ENCODE results near the gene ESAM. TPM values are rescaled to one million over a fixed set of nuclear protein-coding genes. Genes with fewer than 3 reads are reported as not detected.

Gene ESAM
- total RNA-seq, 1 experiment from 2014 or later: 0.99 TPM

DNA sequence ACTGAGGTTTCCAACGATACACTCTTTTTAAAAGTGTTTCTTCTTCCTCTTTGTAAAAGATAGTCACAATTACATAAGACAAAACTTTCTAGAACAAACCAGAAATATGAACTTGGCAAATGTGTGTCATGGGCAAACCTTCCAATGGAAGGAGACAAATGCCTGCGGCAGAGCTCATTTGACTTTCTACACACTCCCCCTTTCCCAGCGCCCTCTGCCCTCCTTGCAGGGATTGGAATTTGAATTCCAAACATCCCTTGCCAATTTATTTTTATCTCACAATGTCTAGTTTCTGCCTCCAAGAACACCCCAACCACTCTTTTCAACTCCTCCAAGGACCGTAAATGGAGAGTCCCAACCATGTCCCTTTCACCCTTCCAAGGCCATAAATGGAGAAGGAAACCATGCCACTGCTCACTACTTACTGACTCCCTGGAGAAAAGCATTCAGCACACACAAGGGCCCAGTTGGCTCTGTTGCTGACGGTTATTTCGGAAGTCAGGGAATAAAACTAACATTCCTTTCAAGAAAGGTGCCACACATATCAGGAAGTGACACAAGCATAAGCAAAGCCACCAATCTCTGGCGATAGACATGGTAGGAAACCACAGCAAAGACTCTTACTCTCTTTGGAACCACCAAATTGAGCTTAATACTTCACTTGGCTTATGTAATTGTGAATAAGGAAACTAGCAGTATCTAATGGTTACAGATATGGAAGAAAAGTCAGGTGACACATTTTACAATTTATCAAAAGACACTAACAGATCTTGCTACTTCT lies 15.0 kb upstream of the ESAM start:
- no peak for DNase-seq (ENCODE audit: low read depth)

DNA sequence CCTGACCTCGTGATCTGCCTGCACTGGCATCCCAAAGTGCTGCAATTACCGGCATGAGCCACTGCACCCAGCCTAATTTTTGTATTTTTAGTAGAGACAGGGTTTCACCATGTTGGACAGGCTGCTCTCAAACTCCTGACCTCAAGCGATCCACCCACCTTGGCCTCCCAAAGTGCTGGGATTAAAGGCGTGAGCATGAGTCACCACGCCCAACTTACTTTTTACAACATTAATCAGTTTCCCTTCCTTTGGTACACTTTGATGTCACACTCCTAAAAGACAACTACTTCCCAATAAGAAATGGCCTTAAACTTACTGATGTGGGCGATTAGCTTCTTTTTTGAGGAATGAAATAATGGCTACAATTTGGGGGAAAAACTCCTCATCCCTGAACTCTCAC lies 8.9 kb upstream of the ESAM start:
- DNase-seq (ENCODE audit: low read depth): peak; percentile 89

DNA sequence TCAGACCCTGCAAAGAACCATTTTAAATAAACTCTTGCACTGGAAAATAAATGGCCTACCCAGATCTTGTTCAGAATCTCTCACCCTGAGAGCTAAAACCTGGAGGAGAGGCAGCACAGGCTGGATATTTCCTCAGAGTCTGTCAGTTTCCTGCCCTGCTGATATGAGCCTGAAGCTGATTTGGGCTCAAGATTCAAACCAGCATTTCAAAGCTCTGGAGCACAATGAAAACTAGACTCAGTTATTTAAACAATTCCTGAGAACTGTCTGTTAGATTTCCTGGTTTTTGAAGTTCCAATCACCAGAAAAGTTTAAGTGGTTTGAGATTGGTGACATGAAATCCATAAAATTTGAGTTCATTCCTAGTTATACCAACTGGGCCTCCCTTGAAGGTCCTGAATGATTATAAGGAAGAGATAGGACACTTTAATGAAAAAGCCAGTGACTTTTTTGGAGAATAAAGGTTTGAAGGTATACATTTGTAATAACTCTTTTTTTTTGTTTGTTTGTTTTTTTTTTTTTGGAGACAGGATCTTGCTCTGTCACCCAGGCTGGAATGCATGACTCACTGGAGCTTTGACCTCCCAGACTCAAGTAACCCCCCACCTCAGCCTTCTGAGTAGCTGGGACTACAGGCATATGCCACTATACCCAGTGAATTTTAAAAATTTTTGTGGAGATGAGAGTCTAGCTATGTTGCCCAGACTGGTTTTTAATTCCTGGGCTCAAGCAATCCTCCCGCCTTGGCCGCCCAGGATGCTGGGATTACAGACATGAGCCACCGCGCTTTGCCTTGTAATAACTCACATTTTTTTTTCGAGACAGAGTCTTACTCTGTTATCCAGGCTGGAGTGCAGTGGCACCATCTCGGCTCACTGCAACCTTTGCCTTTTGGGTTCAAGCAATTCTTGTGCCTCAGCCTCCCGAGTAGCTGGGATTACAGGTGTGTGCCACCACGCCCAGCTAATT lies 8.0 kb upstream of the ESAM start:
- peak; percentile 95 for DNase-seq (ENCODE audit: low read depth)

DNA sequence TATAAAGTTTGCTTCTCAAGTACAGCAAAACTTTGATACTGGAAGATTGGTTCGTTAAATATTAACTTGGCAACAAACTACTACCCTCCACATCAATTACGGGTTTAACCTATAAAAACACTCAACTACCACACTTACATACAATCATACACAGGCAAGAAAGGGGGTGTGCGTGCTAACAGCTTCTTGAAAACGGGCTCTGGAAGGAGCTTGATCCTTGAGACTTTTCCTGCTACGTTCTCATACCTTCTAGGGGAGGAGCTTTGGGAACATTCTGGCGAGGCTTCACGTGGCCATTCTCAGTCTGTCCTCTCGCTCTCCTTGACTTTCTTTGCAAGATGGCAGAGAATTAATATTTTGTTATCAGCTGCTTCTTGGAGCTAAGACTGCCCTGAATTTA lies 6.8 kb upstream of the ESAM start:
- DNase-seq (ENCODE audit: low read depth): no peak

DNA sequence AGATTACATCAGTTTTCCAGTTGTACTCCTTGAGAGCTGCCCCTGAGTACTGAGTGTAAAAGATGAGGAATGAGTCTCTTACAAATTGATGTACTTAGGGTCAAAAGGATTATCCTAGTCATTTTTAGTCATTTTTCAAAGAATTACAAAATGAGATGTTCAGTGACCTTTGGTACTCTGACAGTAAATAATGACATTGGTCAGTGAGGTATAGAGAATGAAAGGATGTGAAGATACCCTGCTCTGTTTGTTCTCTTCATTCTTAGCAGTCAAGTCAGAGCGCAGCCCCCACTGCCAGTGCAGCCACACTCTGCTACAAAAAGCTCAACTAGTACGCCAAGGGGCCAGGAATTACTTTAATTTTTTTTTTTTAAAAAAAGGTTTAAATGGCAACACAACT lies 4.1 kb upstream of the ESAM start:
- DNase-seq (ENCODE audit: low read depth): no peak

DNA sequence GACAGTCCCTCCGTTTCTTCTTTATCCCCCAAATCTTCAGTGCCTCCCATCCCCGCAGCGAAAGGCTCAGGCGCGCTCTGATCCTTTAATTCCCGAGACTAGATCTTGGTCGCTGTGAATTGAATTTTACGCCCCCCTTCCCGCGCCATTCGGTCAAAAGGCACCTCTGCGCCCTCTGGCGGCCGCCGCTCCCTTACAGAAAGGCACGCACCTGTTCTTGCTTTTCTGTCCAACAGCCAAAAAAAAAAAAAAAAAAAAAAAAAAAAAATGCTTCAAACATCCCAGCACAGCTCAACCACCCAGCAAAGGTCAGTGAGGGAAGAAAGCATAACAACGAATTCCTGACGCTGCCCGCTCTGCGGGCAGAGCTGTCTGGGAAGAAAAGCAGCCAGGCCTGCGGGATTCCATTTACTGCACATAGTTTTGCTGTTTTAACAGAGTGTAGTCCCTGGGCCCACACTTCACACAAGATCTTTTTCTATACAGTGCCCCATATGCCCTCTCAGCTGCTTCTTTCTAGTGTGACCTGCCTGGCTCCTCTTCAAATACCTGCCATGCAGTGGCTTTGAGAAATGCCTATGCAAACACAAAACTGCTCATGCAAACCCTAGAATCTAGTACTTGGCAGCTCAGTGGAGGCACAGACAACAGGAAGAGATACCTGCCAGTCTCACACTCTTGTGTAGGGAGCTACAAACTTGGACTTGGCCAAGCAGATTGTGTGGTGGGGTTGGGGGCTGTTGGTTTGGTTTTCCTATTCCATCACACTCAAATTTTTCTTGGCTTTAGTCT lies 1.3 kb upstream of the ESAM start:
- peak; percentile 90 for DNase-seq (ENCODE audit: low read depth)

DNA sequence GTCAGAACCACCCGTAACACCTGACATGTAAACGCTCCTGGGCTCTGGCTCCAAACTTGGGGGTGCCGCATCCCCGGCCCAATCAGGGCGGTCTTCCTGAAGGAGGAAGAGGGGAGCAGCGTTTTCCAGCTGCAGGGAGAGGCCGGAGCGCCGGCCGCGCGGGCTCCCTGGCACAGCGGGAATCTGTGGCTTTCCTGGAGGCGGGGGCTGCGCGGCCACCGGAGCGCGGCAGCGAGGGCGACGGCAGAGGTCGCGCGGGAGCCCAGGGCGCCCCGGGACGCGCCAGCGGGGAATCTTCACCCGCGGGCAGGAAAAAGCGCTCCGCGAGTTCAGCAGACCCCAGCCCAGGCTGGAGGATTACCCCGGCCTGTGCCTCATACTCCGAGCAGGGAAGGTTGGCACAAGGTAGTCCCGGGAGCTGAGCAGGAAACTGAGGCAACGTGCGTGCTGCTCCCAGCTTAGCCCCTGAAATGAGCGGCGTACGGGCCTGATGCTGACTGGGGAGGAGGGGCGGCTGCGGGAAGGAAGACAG lies 600 bp upstream of the ESAM start:
- DNase-seq (ENCODE audit: low read depth): peak; percentile 32

DNA sequence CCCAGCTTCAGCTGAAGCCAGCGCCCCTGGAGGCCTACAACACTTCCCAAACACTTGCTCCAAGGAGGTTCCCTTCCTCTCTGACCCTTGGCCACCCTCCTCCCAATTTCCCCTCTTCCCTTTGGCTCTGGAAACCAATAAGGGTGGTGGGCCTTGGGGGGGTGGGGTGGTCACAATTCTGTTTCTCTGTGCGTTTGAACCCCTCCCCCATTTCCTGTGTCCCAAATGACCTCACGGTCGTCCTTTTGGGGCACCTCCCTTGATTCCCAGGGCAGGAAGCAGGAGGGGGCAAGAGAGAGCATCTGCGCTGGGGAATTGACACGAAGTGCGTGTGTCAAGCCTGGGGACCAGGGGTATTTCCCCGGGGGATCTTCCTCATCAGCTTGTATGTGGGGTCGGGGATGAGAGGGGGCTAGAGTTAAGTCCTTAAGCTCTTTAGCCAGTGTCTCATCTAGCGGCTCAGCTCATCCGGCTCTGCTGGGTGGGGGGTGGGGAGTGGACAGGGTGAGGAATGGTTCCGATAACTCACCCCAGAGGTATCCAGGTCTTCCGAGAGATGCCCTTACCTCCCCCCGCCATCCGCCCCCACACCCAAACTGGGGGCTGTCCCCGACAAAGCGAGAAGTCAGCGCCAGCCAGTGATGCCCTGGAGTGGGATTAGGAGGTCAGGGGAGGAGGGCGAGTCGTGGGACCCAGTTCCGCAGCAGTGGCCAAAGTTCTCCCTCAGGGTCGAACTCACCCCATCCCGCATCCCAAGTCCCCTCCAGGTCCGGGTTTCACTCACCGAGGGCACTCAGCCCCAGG lies 587 bp downstream of the ESAM start:
- no peak for DNase-seq (ENCODE audit: low read depth)

DNA sequence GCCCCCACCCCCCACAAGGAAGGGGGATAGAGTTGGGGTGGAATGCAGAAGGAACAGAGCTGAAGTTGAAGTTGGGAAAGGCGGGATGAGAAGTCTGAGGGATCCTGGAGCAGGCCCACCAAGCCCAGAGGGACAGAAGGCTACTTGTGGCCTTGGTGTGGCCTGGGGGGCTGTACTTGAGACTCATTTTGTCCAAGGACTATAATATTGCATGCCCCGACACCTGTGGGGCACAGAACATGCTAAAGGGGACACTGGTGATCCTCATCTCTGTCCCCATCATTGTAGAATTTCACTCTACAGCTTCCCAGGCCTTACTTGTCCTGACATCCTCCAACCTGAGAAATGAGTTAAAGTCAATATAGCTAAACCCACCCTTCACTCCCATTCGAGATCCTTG lies 1.3 kb downstream of the ESAM start:
- DNase-seq (ENCODE audit: low read depth): no peak

DNA sequence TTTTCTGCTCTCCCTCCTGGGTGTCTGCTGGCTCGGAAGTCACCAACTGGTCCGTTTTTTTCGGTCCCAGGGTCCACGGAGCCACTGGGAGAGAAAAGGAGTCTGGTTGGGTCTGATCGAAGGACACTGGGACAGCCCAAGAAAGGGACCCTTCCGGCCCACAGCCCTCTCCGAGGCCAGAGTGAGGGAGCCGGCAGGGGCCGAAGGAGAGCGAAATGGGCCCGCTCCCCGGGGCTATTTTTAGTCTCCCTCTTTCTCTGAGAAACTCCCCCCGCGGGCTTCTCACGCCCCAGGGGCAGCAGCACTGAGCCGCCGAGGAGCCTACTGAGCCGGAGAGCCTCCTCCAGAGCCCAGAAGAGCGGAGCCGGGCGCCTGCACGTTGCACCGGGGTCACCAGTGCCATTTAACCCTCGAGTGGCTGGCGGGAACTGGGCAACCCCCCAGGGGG lies 1.9 kb downstream of the ESAM start:
- no peak for DNase-seq (ENCODE audit: low read depth)

DNA sequence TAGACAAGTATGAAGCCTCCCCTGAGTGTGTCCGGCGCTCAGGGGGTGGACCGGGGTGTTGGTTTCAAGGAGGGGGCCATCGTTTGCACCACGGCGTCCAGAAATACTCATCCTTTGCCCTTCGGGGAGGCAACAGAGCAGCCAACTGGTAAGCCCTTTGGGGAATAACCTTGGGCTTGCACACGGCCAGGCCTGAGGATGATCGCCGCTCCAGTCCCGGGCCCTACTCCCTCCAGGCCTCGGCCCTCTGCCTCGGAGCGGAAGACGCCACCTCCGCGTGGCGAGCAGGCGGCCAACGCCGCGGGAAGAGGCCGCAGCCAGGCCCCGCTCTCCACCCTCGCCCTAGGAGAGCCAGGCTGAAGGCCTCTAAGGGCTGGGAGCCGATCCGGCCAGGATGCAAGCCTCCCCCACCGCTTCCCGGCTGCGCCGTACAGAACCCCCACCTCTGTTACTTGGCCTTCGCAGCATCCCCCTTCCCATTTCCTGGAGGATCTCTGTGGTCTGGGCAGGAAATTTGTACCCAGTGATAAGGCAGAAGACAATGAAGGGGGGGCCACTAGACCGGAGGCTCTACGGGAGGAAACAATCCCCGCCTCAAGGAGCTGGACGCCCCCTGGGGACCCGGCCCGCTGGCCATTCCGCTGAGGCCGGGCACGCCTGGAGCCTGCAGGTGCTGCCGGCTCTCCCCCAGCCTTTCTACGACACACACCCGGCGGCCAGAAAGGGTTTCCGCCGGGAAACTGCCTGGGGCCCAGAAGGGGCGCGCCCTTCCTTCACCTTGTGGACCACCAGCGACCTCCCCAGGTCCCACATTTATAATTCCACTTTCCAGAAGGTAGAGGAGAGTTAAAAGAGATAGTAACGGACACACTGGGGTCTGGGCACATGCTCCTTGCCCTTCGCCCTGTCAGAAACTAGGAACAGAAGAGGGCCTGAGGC lies 2.6 kb downstream of the ESAM start:
- DNase-seq (ENCODE audit: low read depth): no peak

DNA sequence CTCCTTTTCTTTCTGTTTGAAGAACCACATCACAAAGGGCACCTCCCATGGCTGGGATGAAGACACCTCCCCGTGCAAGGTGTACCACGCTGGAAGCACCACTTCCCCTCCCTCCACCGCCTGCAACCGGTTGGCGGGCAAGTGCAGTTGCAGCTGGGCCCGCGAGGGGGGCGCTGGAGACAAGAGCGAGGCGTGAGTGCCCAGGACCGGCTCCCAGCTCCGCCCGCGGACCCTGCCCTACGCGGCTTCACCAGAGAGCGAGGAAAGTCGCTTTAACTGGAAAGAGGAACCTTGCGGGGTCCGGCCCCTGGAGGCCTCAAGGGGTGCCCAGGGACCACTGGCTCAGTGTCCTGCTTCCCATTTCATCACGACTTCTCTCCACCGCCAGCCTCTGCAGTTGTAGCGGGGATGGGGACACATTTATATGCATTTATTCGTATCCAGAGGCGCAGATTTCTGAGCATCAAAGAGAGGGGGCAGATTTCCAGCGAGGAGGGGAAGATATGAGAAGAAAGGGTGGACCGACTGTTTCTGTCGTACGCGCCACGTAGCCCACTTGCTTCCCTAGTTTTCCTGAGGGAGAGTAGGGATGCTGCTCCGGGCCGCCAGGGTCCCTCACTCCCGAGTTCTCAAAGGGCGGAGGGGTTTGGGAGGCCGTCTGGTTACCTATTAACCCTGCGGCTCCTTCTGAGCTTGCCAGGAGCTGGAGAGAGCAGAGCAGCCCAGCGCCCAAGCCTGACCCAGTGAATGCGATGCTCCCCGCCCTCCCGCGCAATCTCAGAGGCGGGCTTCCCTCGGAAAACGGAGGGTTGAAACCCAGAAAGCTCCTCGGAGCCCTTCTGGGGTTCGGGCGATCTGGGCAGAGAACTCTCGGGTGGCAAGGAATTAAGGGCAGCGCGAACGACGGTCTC lies 3.5 kb downstream of the ESAM start:
- peak; percentile 65 for DNase-seq (ENCODE audit: low read depth)

DNA sequence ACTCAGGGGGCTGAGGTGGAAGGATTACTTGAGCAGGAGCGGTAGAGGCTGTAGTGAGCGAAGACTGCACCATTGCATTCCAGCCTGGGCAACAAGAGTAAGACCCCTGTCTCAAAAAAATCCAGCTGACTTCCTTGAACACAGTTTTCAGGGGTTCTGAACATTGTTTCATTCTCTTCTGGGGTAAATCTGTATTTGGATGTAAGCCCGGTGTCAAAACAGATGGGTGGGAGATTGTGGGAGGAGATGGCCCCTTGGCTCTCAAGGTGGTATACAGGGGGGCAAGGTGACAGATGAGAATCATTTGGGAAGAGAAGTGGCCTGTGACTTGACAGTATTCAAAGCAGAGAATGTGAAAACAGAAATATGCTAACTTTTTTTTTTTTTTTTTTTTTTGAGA lies 4.8 kb downstream of the ESAM start:
- DNase-seq (ENCODE audit: low read depth): no peak

DNA sequence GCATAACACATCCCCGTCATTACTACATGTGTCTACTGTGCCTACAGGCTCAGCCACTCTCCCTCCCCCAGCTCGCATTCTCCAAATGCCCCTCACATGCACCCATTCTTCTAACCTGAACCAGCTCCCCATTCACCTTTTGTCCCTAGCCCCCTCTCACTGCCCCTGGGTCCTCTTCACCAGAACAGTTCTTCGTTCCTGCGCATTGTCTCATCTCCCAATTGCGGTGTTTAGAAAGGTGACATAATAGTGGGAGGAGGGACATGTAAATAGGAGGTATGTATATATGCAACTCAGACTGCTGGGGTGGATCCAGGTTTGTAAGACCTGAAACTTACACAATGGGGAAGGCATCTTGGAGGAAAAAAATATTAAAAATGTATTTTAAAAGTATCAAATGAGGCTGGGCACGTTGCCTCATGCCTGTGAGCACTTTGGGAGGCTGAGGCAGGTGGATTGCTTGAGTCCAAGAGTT lies 5.3 kb downstream of the ESAM start:
- no peak for DNase-seq (ENCODE audit: low read depth)

DNA sequence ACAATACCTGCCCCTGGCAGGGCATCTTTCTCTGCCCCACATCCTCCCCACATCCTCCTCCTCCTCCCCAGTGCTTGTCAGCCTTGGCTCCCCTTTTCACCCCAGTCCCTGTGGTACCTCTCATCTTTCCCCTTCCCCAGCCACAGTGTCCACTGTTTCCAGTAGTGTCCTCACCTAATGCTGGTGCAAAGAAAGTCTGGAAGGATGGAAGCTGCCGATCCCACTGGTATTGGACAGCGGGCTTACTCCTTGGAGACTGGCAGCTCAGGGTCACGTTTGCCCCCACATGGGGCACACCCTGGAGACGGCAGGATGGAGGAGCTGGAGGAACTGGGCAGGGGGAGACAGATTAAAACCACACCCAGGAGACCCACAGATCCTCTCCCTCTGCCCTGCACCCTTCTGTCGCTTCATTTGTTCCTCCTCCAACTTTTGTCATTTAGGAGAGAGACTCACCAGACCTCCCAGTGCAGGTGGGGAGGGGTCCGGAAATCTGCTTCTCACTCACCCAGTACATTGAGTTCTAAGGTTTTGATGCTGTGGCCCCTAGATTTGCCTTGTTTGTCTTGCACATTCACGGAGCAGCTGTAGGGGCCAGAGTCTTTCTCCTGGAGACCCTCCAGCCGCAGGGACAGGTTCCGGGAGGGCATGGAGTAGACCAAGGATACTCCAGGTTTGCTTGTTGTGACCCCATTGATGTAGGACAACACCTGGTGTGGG lies 5.9 kb downstream of the ESAM start:
- no peak for DNase-seq (ENCODE audit: low read depth)

DNA sequence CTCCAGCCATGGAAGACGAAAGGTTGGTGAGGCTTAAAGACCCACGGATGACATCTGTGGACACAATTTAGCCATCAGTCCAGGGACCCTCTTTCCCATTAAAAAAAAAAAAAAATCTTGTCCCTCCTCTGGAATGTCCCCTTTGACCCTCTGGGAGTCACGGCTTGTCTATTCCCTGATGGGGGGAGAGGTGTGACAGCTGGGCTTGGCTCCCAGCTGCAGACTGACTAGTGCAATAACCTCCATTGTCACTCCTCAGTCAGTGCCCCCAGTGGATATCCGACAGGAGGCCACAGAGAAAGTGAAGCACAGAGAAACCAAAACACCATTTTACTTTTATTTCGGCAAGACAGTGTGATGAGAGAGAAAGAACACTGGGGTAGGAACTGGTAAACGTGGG lies 7.4 kb downstream of the ESAM start:
- peak; percentile 35 for DNase-seq (ENCODE audit: low read depth)

DNA sequence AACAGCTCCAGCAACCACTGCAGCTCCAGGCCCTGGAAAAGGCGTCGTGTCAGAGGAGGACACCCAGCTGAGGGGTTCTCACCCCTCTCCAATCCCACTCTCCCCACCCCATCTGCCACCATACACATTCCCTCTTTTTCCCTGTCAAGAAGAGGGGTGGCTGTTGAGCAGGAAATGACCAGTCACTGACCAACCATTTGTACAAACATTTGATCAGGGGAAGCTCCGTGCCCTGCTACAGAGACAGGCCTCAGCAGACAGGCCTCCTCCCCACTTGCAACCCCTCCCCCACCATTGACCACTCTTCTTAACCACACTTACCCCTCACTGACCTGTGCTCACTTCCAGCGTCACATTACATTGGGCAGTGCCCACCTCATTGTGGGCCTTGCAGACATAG lies 7.8 kb downstream of the ESAM start:
- peak; percentile 67 for DNase-seq (ENCODE audit: low read depth)

DNA sequence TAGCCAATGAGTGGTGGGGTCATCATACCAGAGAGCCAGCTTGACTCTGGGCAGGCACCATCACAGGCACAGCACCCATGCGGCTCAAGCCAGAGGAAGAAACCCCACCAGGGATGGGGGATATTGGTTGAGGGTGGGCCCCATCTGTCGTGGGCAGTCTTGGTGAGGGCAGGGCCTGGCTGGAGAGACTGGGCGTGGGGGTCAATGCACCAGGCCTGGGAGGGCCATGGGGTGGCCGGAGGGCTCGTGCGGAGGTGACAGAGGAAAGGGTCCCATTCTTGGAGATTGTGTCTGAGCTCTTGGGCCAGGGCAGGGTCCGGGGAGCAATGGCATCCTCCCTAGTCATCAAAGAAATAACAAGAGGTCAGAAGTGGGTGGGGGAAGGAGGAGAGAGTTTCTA lies 8.5 kb downstream of the ESAM start:
- DNase-seq (ENCODE audit: low read depth): no peak
